WTC11 (cell line): ENCODE measurements around the gene LDAH.

Experiments
- CTCF ChIP-seq: fragments of 200-600 bp; IDR thresholded peaks from 2 replicates; pipeline ENCODE4 v1.8.0; 2022; ENCODE audit warnings: antibody characterized with exemption
- E2F1 ChIP-seq: sonication (generic); formaldehyde crosslinking; IDR thresholded peaks from 2 replicates; pipeline ENCODE4 v1.8.0; 2022; ENCODE audit warnings: mild to moderate bottlenecking, missing genetic modification reagents
- E2F4 ChIP-seq: sonication (generic); formaldehyde crosslinking; IDR thresholded peaks from 2 replicates; pipeline ENCODE4 v1.8.1; 2022; ENCODE audit warnings: low read depth, mild to moderate bottlenecking, moderate library complexity, missing genetic modification reagents, borderline replicate concordance
- FOXP1 ChIP-seq: sonication (generic); formaldehyde crosslinking; IDR thresholded peaks from 2 replicates; pipeline ENCODE4 v1.8.0; 2022; ENCODE audit warnings: missing genetic modification reagents, mild to moderate bottlenecking, moderate library complexity, borderline replicate concordance
- GABPB1 ChIP-seq: sonication (generic); formaldehyde crosslinking; IDR thresholded peaks from 2 replicates; pipeline ENCODE4 v1.8.1; 2023; ENCODE audit warnings: mild to moderate bottlenecking, missing genetic modification reagents
- TEAD1 ChIP-seq: sonication (generic); formaldehyde crosslinking; IDR thresholded peaks from 2 replicates; pipeline ENCODE4 v1.8.0; 2022; ENCODE audit warnings: mild to moderate bottlenecking, missing genetic modification reagents
- ZNF219 ChIP-seq: sonication (generic); formaldehyde crosslinking; IDR thresholded peaks from 2 replicates; pipeline ENCODE4 v1.8.0; 2023; ENCODE audit warnings: missing genetic modification reagents, mild to moderate bottlenecking, borderline replicate concordance
- ZNF232 ChIP-seq: sonication (generic); formaldehyde crosslinking; IDR thresholded peaks from 2 replicates; pipeline ENCODE4 v1.8.0; 2022; ENCODE audit warnings: mild to moderate bottlenecking, missing genetic modification reagents

GRCh38 chr2:20670315-20671035 is 152.4 kb downstream of the LDAH start:
- no peak for TF ChIP-seq CTCF
- TF ChIP-seq E2F4: no peak
- TF ChIP-seq GABPB1: no peak
- TF ChIP-seq TEAD1: no peak
- no peak for TF ChIP-seq ZNF232 (CRISPR knock-in tag)
- TF ChIP-seq E2F1 (CRISPR knock-in tag): no peak
- TF ChIP-seq ZNF219 (CRISPR knock-in tag): no peak
- TF ChIP-seq FOXP1: peak; percentile 13; the same call in 1 of the 2 replicates
